HepG2 (cell line): ENCODE results near the gene UBR4. TPM values are rescaled to one million over a fixed set of nuclear protein-coding genes. Genes with fewer than 3 reads are reported as not detected.

Experiments
- ATAC-seq: fragments of 200-7000 bp; cut with Tn5 transposase; 3 replicates; pipeline ENCODE4 v1.9.1; 2020; ENCODE audit warnings: mild to moderate bottlenecking, moderate library complexity
- BruUV-seq: library from RNA; stranded (reverse); fragments of 400-500 nt; replicated peaks from 2 replicates; lab custom pipeline; 2021; lab: Mats Ljungman, UMichigan
- CTCF ChIA-PET: fragments of 300-600 bp; formaldehyde crosslinking; extraction: SDS; loops from one replicate; lab custom pipeline; 2021; ENCODE audit warnings: low total read pairs, inconsistent platforms, low intra/inter-chr PET ratio; lab: Yijun Ruan, JAX
- POLR2A ChIA-PET: fragments of 350-600 bp; sonication (Branson Sonifier 250); formaldehyde crosslinking; loops from one replicate; lab custom pipeline; 2020; ENCODE audit warnings: antibody characterized with exemption, inconsistent platforms; lab: Yijun Ruan, JAX
- DNase-seq: peaks from one replicate; pipeline ENCODE4 v3.0.0-alpha.2; 2015; ENCODE audit warnings: low spot score
- FAIRE-seq: peaks from 3 replicates; lab custom pipeline; 2011; peaks lifted over from hg19 to GRCh38; lab: Jason Lieb, UNC
- H2AFZ ChIP-seq: one replicate; pipeline ENCODE4 v1.6.1; 2011; ENCODE audit warnings: low read length, inconsistent platforms
- H3K27ac ChIP-seq: fragments of 300-600 bp; 3 replicates; pipeline ENCODE4 v1.8.0; 2011; ENCODE audit warnings: mixed run types, mild to moderate bottlenecking, mixed read lengths, low read length, inconsistent platforms; ENCODE audit not compliant: insufficient read depth; ENCODE audit errors: extremely low read length
- H3K27me3 ChIP-seq, 2 experiments: fragments of 200-600 bp in 1 of 2; 2 replicates in 1 of 2; 3 replicates in 1 of 2; pipeline versions ENCODE4 v1.6.0 to v1.8.0; 2011; ENCODE audit warnings: low read length in 2 of 2, mild to moderate bottlenecking in 2 of 2, moderate library complexity in 2 of 2, inconsistent platforms in 1 of 2; ENCODE audit not compliant: insufficient read depth in 2 of 2, control insufficient read depth in 1 of 2
- H3K36me3 ChIP-seq, 2 experiments: fragments of 200-600 bp in 1 of 2; replicated peaks in 1 of 2; 2 replicates in 1 of 2; 3 replicates in 1 of 2; pipeline versions ENCODE4 v1.5.1 to v1.8.0; 2011; ENCODE audit warnings: low read length in 2 of 2, inconsistent platforms in 1 of 2; ENCODE audit not compliant: insufficient read depth in 2 of 2, control insufficient read depth in 1 of 2
- H3K4me1 ChIP-seq: 2 replicates; pipeline ENCODE4 v1.5.1; 2012; ENCODE audit warnings: low read length, inconsistent platforms; ENCODE audit not compliant: insufficient read depth
- H3K4me2 ChIP-seq: 2 replicates; pipeline ENCODE4 v1.6.0; 2011; ENCODE audit warnings: low read depth, low read length, inconsistent platforms
- H3K4me3 ChIP-seq, 3 experiments: fragments of 200-600 bp in 1 of 3; sonication (generic), shearing (Covaris generic) in 1 of 3; replicated peaks in 1 of 3; 2 replicates each; pipeline ENCODE4 v1.5.1; 2011 to 2016; ENCODE audit warnings: low read length in 3 of 3, inconsistent platforms in 2 of 3, low read depth in 2 of 3, mild to moderate bottlenecking in 2 of 3, control low read depth in 1 of 3, mixed read lengths in 1 of 3; ENCODE audit not compliant: insufficient read depth in 1 of 3
- H3K79me2 ChIP-seq: one replicate; pipeline ENCODE4 v1.6.1; 2011; ENCODE audit warnings: low read length, inconsistent platforms; ENCODE audit not compliant: insufficient read depth
- H3K9ac ChIP-seq: 2 replicates; pipeline ENCODE4 v1.6.0; 2011; ENCODE audit warnings: mild to moderate bottlenecking, low read depth, low read length, inconsistent platforms; ENCODE audit not compliant: insufficient read depth
- H3K9me3 ChIP-seq: 2 replicates; pipeline ENCODE4 v1.5.1; 2012; ENCODE audit warnings: mild to moderate bottlenecking, low read length
- H4K20me1 ChIP-seq: 2 replicates; pipeline ENCODE4 v1.6.0; 2011; ENCODE audit warnings: inconsistent platforms, mild to moderate bottlenecking, low read length, moderate library complexity; ENCODE audit not compliant: insufficient read depth
- CBFB ChIP-seq: sonication (generic); formaldehyde crosslinking; IDR thresholded peaks from 2 replicates; pipeline ENCODE4 v1.4.0; 2020; ENCODE audit warnings: missing genetic modification reagents
- EP300 ChIP-seq, 3 experiments: sonication (generic) in 1 of 3; formaldehyde crosslinking in 1 of 3; IDR thresholded peaks; 2 replicates each; pipeline versions ENCODE4 v1.5.1 to v1.6.1; 2011 to 2020; ENCODE audit warnings: low read depth in 2 of 3, low read length in 2 of 3, borderline replicate concordance in 1 of 3, improper control_type of control experiment in 1 of 3, mild to moderate bottlenecking in 1 of 3, missing genetic modification reagents in 1 of 3, moderate library complexity in 1 of 3
- GTF3A ChIP-seq: sonication (generic); formaldehyde crosslinking; conservative IDR thresholded peaks from 2 replicates; pipeline ENCODE4 v1.4.0; 2020; ENCODE audit warnings: mild to moderate bottlenecking, missing genetic modification reagents
- HNF4A ChIP-seq: sonication (generic); formaldehyde crosslinking; IDR thresholded peaks from 2 replicates; pipeline ENCODE4 v1.4.0; 2020; ENCODE audit warnings: missing genetic modification reagents
- KDM5A ChIP-seq: fragments of 200-600 bp; sonication (generic); IDR thresholded peaks from 2 replicates; pipeline ENCODE4 v1.7.0; 2018; ENCODE audit warnings: antibody characterized with exemption, mild to moderate bottlenecking, low read length, borderline replicate concordance
- PITX1 ChIP-seq: sonication (generic); formaldehyde crosslinking; IDR thresholded peaks from 2 replicates; pipeline ENCODE4 v1.5.1; 2020; ENCODE audit warnings: mild to moderate bottlenecking, missing genetic modification reagents
- RFX1 ChIP-seq: fragments of 450-650 bp; IDR thresholded peaks from 2 replicates; pipeline ENCODE4 v1.6.1; 2017
- SOX6 ChIP-seq, 2 experiments: fragments of 450-650 bp in 1 of 2; sonication (generic) in 1 of 2; formaldehyde crosslinking in 1 of 2; IDR thresholded peaks; 2 replicates each; pipeline versions ENCODE4 v1.4.0 to v1.6.1; 2017 to 2020; ENCODE audit warnings: antibody characterized with exemption in 1 of 2, mild to moderate bottlenecking in 1 of 2, missing genetic modification reagents in 1 of 2
- ZNF543 ChIP-seq: sonication (generic); formaldehyde crosslinking; IDR thresholded peaks from 2 replicates; pipeline ENCODE4 v1.4.0; 2020; ENCODE audit warnings: mild to moderate bottlenecking, missing genetic modification reagents
- WGBS: methylation state at CpG from one replicate; pipeline ENCODE4 v1.1.6; 2017; ENCODE audit warnings: low lambda C conversion rate; 5-methylcytosine and 5-hydroxymethylcytosine counted together
- in situ Hi-C: cut with HindIII; loops from 2 replicates; pipeline ENCODE4 v1.10.0; 2017; ENCODE audit warnings: low pct_unique_long_range_greater_than_20kb; ENCODE audit not compliant: extremely low pct_ligation_motif_present
- intact Hi-C: fragments of 100-400 bp; cut with micrococcal nuclease; formaldehyde crosslinking; loops from one replicate; pipeline ENCODE4 v1.10.0; 2022; ENCODE audit not compliant: unreplicated experiment
- polyA plus RNA-seq, 8 experiments: library from polyadenylated mRNA; depleted of rRNA in 3 of 8; stranded (reverse) in 7 of 8; unstranded in 1 of 8; fragments of >200 nt; fragmentation: Illumina TruSeq in 4 of 8; extraction: Trizol in 4 of 8; gene quantifications; 2 replicates each; pipeline versions ENCODE4 v1.2.1 to v1.2.3, GENCODE V29; 2011 to 2016; ENCODE audit warnings: low read depth in 4 of 8, missing spikeins in 1 of 8, mixed read lengths in 1 of 8; ENCODE audit not compliant: insufficient read depth in 1 of 8
- total RNA-seq, 5 experiments: library from RNA; depleted of rRNA; stranded (reverse); fragments of >200 nt; fragmentation: Illumina TruSeq; extraction: Trizol; gene quantifications; 2 replicates each; pipeline ENCODE4 v1.2.3, GENCODE V29; 2016; ENCODE audit warnings: low read depth in 1 of 5
- TF ChIP-seq, protein P1 (sequence below): sonication (generic); formaldehyde crosslinking; conservative IDR thresholded peaks from 2 replicates; pipeline ENCODE4 v1.4.0; 2020; ENCODE audit warnings: mild to moderate bottlenecking, missing genetic modification reagents, moderate library complexity
- TF ChIP-seq, protein P2 (sequence below), 2 experiments: fragments of 450-650 bp in 1 of 2; sonication (generic) in 1 of 2; formaldehyde crosslinking; IDR thresholded peaks; 2 replicates each; pipeline versions ENCODE4 v1.5.0 to v1.8.0; 2020 to 2022; ENCODE audit warnings: mild to moderate bottlenecking in 1 of 2, missing genetic modification reagents in 1 of 2
- TF ChIP-seq, protein P3 (sequence below): sonication (generic); formaldehyde crosslinking; IDR thresholded peaks from 2 replicates; pipeline ENCODE4 v1.4.0; 2020; ENCODE audit warnings: mild to moderate bottlenecking, missing genetic modification reagents, borderline replicate concordance
- TF ChIP-seq, protein P4 (sequence below): IDR thresholded peaks from 2 replicates; pipeline ENCODE4 v1.6.1; 2016

The UBR4 gene
- total and polyA plus RNA-seq, 2 of the 13 experiments (the other 11 are each of a cell fraction or from before 2014, with no cell fraction given): 59.1 to 106 TPM

DNA sequence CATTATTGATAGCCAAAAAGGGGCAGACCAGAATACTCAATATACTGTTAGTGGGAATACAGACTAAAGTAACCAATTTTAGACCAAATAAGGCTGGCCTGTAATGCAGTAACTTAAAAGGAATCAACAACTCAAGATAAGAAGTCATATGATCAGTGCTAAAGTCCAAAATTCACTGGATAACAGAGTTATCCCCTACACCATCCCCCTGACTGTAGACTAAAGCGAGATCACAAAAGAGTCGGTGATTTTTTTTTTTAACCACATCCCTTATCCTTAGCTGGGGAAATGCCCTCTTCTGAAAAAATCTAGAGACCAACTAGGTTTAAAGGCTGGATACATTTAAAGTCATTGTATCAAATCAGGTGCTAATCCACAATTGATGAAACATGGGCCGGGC lies 7.7 kb downstream of the UBR4 start:
- peaks cover 23 to 53% of the 10 kb centered on the region in 2 experiments for H3K36me3 ChIP-seq
- H3K9ac ChIP-seq: no peak overlapping the region
- H3K4me3 ChIP-seq: no peak overlapping the region
- H3K9me3 ChIP-seq: no peaks in the 10 kb centered on the region
- no peaks in the 10 kb centered on the region; a peak in 1 of 5 replicates for H3K27me3 ChIP-seq
- WGBS: 61% methylated on average over 3 of the region's 3 CpGs
- peak overlapping the region; percentile 34 for H3K4me2 ChIP-seq
- DNase-seq (peak; percentile 62), FAIRE-seq (no peak), ATAC-seq (peak; percentile 66)
- intact Hi-C loops: no loop called here
- ChIA-PET CTCF (no interaction called here), POLR2A (interaction anchor here (1.0 kb wide), 1 partner anchor 8 kb away, joined by 6 read pairs; no protein-coding TSS in a partner anchor)
- peaks cover 84% of the 10 kb centered on the region for H3K79me2 ChIP-seq
- peaks cover 31% of the 10 kb centered on the region for H4K20me1 ChIP-seq
- peaks cover 63% of the 10 kb centered on the region for H3K4me1 ChIP-seq
- BruUV-seq: no TSS peak
- H3K27ac ChIP-seq: peak overlapping the region; percentile 43
- in situ Hi-C loops: no loop called here
- no peak overlapping the region for H2AFZ ChIP-seq
- TF ChIP-seq, protein P1, sequence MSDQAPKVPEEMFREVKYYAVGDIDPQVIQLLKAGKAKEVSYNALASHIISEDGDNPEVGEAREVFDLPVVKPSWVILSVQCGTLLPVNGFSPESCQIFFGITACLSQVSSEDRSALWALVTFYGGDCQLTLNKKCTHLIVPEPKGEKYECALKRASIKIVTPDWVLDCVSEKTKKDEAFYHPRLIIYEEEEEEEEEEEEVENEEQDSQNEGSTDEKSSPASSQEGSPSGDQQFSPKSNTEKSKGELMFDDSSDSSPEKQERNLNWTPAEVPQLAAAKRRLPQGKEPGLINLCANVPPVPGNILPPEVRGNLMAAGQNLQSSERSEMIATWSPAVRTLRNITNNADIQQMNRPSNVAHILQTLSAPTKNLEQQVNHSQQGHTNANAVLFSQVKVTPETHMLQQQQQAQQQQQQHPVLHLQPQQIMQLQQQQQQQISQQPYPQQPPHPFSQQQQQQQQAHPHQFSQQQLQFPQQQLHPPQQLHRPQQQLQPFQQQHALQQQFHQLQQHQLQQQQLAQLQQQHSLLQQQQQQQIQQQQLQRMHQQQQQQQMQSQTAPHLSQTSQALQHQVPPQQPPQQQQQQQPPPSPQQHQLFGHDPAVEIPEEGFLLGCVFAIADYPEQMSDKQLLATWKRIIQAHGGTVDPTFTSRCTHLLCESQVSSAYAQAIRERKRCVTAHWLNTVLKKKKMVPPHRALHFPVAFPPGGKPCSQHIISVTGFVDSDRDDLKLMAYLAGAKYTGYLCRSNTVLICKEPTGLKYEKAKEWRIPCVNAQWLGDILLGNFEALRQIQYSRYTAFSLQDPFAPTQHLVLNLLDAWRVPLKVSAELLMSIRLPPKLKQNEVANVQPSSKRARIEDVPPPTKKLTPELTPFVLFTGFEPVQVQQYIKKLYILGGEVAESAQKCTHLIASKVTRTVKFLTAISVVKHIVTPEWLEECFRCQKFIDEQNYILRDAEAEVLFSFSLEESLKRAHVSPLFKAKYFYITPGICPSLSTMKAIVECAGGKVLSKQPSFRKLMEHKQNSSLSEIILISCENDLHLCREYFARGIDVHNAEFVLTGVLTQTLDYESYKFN (CRISPR knock-in tag): 0 out of 2 replicates have a peak, but pooled peaks have one; percentile 31
- TF ChIP-seq GTF3A (CRISPR knock-in tag) (no peak), KDM5A (no peak), EP300 (IDR thresholded peaks at IDR 0.05; ENCODE audit: low read depth in 2 of 2, low read length in 2 of 2) (0 out of 4 replicates have a peak, but pooled peaks of 1 of the 2 experiments have one; percentile 12), EP300 (CRISPR knock-in tag; IDR thresholded peaks at IDR 0.05; ENCODE audit: borderline replicate concordance) (no peak), ZNF543 (CRISPR knock-in tag) (no peak), PITX1 (CRISPR knock-in tag) (no peak), HNF4A (CRISPR knock-in tag) (peak; percentile 69), RFX1 (no peak), SOX6 (IDR thresholded peaks at IDR 0.05) (no peak), SOX6 (CRISPR knock-in tag; IDR thresholded peaks at IDR 0.05) (peak; percentile 20; the same call in 1 of the 2 replicates), CBFB (CRISPR knock-in tag) (no peak)
- TF ChIP-seq, protein P2, sequence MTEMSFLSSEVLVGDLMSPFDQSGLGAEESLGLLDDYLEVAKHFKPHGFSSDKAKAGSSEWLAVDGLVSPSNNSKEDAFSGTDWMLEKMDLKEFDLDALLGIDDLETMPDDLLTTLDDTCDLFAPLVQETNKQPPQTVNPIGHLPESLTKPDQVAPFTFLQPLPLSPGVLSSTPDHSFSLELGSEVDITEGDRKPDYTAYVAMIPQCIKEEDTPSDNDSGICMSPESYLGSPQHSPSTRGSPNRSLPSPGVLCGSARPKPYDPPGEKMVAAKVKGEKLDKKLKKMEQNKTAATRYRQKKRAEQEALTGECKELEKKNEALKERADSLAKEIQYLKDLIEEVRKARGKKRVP (CRISPR knock-in tag; IDR thresholded peaks at IDR 0.05): no peak
- TF ChIP-seq, protein P3, sequence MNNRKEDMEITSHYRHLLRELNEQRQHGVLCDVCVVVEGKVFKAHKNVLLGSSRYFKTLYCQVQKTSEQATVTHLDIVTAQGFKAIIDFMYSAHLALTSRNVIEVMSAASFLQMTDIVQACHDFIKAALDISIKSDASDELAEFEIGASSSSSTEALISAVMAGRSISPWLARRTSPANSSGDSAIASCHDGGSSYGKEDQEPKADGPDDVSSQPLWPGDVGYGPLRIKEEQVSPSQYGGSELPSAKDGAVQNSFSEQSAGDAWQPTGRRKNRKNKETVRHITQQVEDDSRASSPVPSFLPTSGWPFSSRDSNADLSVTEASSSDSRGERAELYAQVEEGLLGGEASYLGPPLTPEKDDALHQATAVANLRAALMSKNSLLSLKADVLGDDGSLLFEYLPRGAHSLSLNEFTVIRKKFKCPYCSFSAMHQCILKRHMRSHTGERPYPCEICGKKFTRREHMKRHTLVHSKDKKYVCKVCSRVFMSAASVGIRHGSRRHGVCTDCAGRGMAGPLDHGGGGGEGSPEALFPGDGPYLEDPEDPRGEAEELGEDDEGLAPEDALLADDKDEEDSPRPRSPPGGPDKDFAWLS: no peak
- TF ChIP-seq, protein P4, sequence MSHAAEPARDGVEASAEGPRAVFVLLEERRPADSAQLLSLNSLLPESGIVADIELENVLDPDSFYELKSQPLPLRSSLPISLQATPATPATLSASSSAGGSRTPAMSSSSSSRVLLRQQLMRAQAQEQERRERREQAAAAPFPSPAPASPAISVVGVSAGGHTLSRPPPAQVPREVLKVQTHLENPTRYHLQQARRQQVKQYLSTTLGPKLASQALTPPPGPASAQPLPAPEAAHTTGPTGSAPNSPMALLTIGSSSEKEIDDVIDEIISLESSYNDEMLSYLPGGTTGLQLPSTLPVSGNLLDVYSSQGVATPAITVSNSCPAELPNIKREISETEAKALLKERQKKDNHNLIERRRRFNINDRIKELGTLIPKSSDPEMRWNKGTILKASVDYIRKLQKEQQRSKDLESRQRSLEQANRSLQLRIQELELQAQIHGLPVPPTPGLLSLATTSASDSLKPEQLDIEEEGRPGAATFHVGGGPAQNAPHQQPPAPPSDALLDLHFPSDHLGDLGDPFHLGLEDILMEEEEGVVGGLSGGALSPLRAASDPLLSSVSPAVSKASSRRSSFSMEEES (CRISPR knock-in tag): peak; percentile 88
